Thyroid gland (tissue), 4 donors: ENCODE results near the gene ICE1.

Experiments
- POLR2A ChIP-seq, 2 donors: fragments of 450-650 bp; IDR thresholded peaks; one replicate each; pipeline ENCODE4 v1.6.1; 2017; ENCODE audit warnings: antibody characterized with exemption in 2 of 2, mild to moderate bottlenecking in 2 of 2, moderate library complexity in 1 of 2
- TF ChIP-seq, protein P1 (sequence below), 6 experiments: fragments of 200-600 bp in 3 of 6; fragments of 450-650 bp in 3 of 6; sonication (generic) in 3 of 6; IDR thresholded peaks; one replicate each; pipeline ENCODE4 v1.5.1; 2016 to 2019; ENCODE audit warnings: antibody characterized with exemption in 6 of 6, mild to moderate bottlenecking in 2 of 6, inconsistent platforms in 1 of 6, moderate library complexity in 1 of 6

DNA sequence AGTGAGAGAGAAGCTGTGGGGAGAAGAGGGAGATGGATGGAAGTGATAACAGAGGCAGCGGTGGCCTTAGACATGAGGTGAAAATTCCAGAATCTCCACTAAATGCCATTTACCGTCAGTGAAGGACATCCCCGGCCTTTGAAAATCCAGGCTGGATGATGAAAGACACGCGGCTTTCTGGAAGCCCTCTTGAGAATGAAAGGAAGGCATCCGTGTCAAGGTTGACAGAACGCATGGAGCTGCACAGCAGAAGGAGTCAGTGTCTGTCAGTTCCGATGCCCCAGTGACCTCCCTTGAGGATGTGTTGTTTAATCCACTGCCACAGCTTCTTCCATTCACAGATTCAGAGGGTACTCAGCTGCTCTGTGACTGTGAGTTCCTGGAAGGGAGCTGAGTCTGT is 114.9 kb downstream of the ICE1 start:
- TF ChIP-seq POLR2A (IDR thresholded peaks at IDR 0.05), result no peak
- TF ChIP-seq, protein P1, sequence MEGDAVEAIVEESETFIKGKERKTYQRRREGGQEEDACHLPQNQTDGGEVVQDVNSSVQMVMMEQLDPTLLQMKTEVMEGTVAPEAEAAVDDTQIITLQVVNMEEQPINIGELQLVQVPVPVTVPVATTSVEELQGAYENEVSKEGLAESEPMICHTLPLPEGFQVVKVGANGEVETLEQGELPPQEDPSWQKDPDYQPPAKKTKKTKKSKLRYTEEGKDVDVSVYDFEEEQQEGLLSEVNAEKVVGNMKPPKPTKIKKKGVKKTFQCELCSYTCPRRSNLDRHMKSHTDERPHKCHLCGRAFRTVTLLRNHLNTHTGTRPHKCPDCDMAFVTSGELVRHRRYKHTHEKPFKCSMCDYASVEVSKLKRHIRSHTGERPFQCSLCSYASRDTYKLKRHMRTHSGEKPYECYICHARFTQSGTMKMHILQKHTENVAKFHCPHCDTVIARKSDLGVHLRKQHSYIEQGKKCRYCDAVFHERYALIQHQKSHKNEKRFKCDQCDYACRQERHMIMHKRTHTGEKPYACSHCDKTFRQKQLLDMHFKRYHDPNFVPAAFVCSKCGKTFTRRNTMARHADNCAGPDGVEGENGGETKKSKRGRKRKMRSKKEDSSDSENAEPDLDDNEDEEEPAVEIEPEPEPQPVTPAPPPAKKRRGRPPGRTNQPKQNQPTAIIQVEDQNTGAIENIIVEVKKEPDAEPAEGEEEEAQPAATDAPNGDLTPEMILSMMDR (IDR thresholded peaks at IDR 0.05), result no peak
